ENCODE results near the gene WDR1. TPM values are rescaled to one million over a fixed set of nuclear protein-coding genes. Genes with fewer than 3 reads are reported as not detected.
A peak's percentile ranks its signal among the peaks of the same experiment; 100 is the strongest.

Gene WDR1
- total RNA-seq, 4 donors from 2014 or later, result 196 to 268 (median 246) TPM

GRCh38 chr4:10097906-10098779, 18.5 kb downstream of the WDR1 start:
- Histone ChIP-seq H3K9me3 (no peaks in the 10 kb centered on the region), H3K27me3 (no peaks in the 10 kb centered on the region), H3K4me3 (no peak overlapping the region), H3K27ac (peak overlapping the region in 3 of 4 donors; percentile 11 to 79 (median 77)), H3K4me1 (peaks cover 60 to 86% (median 73%) of the 10 kb centered on the region in 4 donors), H3K36me3 (peaks cover 0 to 39% (median 7%) of the 10 kb centered on the region in 4 donors)
- TF ChIP-seq CTCF (IDR thresholded peaks at IDR 0.05) (no peak), POLR2A (IDR thresholded peaks at IDR 0.05) (no peak), POLR2AphosphoS5 (IDR thresholded peaks at IDR 0.05) (no peak), EP300 (IDR thresholded peaks at IDR 0.05; ENCODE audit: low read depth) (no peak)
- intact Hi-C loops (cut with DNase I; ENCODE audit: low total_unique reads) (no loop called here), in situ Hi-C loops (cut with MboI; ENCODE audit: low pct_ligation_motif_present in 1 of 4, low pct_unique_long_range_greater_than_20kb in 1 of 4, low sequenced_read_pairs in 3 of 4) (no loop called here)
- WGBS, 2 donors (ENCODE audit: low coverage in 1 of 2), result 67 to 89% methylated on average over 1 to 9 of the region's 9 CpGs
- DNase-seq, result no peak

GRCh38 chr4:10096978-10097335, 19.6 kb downstream of the WDR1 start:
- H3K27ac ChIP-seq, result peak overlapping the region; percentile 72 to 79 (median 75)
- H3K9me3 ChIP-seq, result no peaks in the 10 kb centered on the region
- no peak for DNase-seq
- in situ Hi-C loops (cut with MboI; ENCODE audit: low pct_ligation_motif_present in 1 of 4, low pct_unique_long_range_greater_than_20kb in 1 of 4, low sequenced_read_pairs in 3 of 4) (no loop called here), intact Hi-C loops (cut with DNase I; ENCODE audit: low total_unique reads) (no loop called here)
- peaks cover 62 to 87% (median 76%) of the 10 kb centered on the region in 4 donors for H3K4me1 ChIP-seq
- 68% methylated on average over 9 of the region's 9 CpGs; no CpG with 5 or more reads in 1 of the 2 donors for WGBS, 2 donors (ENCODE audit: low coverage in 1 of 2)
- no peaks in the 10 kb centered on the region for H3K27me3 ChIP-seq
- peaks cover 0 to 39% (median 7%) of the 10 kb centered on the region in 4 donors for H3K36me3 ChIP-seq
- no peak for TF ChIP-seq POLR2AphosphoS5 (IDR thresholded peaks at IDR 0.05)
- no peak overlapping the region for H3K4me3 ChIP-seq

GRCh38 chr4:10096201-10096977, 20.2 kb downstream of the WDR1 start:
- no peaks in the 10 kb centered on the region for H3K27me3 ChIP-seq
- peak overlapping the region; percentile 72 to 79 (median 75) for H3K27ac ChIP-seq
- intact Hi-C loops (cut with DNase I; ENCODE audit: low total_unique reads) (no loop called here), in situ Hi-C loops (cut with MboI; ENCODE audit: low pct_ligation_motif_present in 1 of 4, low pct_unique_long_range_greater_than_20kb in 1 of 4, low sequenced_read_pairs in 3 of 4) (no loop called here)
- no peak overlapping the region for H3K4me3 ChIP-seq
- TF ChIP-seq CTCF (IDR thresholded peaks at IDR 0.05), result no peak
- TF ChIP-seq POLR2AphosphoS5 (IDR thresholded peaks at IDR 0.05), result peak in 1 of 3 donors; percentile 33
- no peak for TF ChIP-seq EP300 (IDR thresholded peaks at IDR 0.05; ENCODE audit: low read depth)
- no peak for TF ChIP-seq POLR2A (IDR thresholded peaks at IDR 0.05)
- DNase-seq, result peak; percentile 70
- H3K9me3 ChIP-seq, result no peaks in the 10 kb centered on the region
- H3K36me3 ChIP-seq, result peaks cover 0 to 41% (median 7%) of the 10 kb centered on the region in 4 donors
- peaks cover 59 to 85% (median 72%) of the 10 kb centered on the region in 4 donors for H3K4me1 ChIP-seq
- WGBS, 2 donors (ENCODE audit: low coverage in 1 of 2), result 63% methylated on average over 17 of the region's 17 CpGs; no CpG with 5 or more reads in 1 of the 2 donors

GRCh38 chr4:10095296-10095991, 21.2 kb downstream of the WDR1 start:
- TF ChIP-seq POLR2A (IDR thresholded peaks at IDR 0.05), result no peak
- no peak for TF ChIP-seq EP300 (IDR thresholded peaks at IDR 0.05; ENCODE audit: low read depth)
- TF ChIP-seq CTCF (IDR thresholded peaks at IDR 0.05), result no peak
- no peak for TF ChIP-seq POLR2AphosphoS5 (IDR thresholded peaks at IDR 0.05)
- Histone ChIP-seq H3K9me3 (no peaks in the 10 kb centered on the region), H3K27ac (peak overlapping the region; percentile 72 to 79 (median 75)), H3K36me3 (peaks cover 0 to 51% (median 11%) of the 10 kb centered on the region in 4 donors), H3K27me3 (no peaks in the 10 kb centered on the region), H3K4me1 (peaks cover 51 to 85% (median 69%) of the 10 kb centered on the region in 4 donors), H3K4me3 (no peak overlapping the region)
- 76 to 82% methylated on average over 4 to 13 of the region's 13 CpGs for WGBS, 2 donors (ENCODE audit: low coverage in 1 of 2)
- in situ Hi-C loops (cut with MboI; ENCODE audit: low pct_ligation_motif_present in 1 of 4, low pct_unique_long_range_greater_than_20kb in 1 of 4, low sequenced_read_pairs in 3 of 4), result no loop called here
- intact Hi-C loops (cut with DNase I; ENCODE audit: low total_unique reads), result no loop called here
- no peak for DNase-seq

Data from transverse colon (tissue), 4 donors.